ENCODE measurements around the gene ADK.

The ADK gene

DNA sequence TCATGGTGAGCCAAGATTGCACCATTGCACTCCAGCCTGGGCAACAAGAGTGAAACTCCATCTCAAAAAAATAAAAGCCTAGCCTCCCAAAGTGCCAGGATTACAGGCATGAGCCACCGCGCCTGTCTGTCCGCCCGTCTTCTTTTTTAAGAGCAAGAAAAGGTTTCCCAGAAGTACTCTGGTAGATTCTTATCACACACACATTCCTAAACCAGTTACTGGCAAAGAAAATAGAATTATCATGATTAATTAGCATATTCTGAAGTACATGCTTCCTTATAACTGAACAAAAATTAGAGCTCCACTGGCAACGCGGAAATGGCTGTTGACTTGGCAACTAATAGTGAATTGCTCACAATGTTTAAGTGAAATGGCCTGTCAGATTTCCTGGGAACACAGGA lies 87.0 kb downstream of the ADK start:
- no peak for DNase-seq (ENCODE audit: low read depth)

DNA sequence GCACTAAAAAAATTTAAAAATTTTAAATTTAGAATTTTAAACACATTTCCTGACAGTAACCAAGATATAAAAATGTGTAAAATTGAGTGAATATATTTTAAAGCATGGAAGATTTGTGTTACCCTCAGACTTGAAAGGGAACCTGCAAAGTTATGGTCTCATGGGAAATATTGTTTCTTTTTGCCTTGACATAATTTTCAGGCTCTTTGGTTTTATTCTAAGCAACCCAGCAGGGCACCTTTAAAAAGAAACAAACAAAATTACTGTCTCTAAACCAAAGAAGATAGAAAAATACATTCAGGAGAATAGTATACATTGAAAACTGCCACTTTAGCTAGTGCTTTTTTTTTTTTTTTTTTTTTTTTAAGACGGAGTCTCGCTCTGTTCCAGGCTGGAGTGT lies 87.5 kb downstream of the ADK start:
- DNase-seq (ENCODE audit: low read depth) = no peak

DNA sequence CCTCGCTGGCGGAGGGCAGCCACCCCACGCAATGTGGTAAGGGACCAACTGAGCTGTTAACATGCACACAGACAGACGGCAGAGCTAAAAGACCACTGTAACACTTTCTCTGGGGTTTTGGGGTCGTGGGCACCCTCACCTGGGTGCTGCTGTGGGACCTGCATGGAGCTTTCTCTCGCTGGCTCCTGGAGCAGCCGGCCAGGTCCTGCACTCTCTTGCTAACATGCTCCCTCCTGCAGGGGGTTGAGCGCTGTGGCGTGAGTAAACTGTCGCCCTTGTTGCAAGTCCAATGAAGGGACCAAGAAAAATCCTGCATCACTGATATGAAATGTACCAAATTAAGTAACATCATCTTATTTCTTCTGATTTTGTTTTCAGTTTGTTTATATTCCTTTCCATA lies 92.0 kb downstream of the ADK start:
- no peak for DNase-seq (ENCODE audit: low read depth)

DNA sequence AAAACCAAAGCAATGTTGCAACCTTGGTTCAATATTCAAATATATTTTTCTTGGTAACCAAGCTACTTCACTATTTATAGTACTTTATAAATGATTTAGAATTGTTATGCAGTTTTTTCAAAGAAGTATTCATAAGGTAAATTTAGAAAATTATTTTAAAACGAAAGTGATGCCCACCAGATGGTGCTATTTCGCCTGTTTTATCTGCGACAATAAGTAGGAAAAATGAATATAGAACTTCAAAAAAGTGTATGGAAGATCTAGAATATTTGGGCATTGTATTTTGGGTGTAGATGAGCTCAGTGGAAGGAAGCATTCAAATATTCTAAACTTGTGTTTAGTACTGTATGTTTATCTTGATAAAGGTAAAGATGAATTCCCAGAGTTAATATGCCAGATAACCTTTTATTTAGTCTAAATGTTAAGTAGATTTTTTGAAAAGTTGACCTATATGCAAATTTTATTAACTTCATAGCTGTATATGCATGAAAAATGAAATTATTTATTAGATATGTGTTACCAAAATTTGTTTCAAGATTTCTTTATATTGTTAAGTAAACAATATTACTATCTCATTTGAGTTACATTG lies 93.2 kb downstream of the ADK start:
- DNase-seq (ENCODE audit: low read depth) = peak; percentile 52

DNA sequence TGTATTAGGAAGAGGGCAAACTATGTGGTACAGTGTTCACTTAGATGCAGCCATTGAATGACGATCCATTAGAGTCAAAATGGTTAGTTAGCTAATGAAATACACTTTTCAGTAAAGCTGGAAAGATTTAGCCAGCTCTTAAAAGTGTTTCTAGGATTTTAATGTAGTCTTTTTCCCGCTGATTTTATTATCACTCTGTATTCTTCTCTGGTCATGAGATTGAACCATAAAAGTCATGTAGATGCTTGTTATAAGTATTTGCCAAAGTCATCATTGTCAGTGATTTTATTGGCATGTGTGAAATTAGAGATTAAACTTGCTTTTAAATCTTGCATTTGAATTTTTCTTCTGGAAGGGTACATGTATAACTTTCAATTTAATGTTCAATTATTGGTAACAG lies 93.8 kb downstream of the ADK start:
- no peak for DNase-seq (ENCODE audit: low read depth)

DNA sequence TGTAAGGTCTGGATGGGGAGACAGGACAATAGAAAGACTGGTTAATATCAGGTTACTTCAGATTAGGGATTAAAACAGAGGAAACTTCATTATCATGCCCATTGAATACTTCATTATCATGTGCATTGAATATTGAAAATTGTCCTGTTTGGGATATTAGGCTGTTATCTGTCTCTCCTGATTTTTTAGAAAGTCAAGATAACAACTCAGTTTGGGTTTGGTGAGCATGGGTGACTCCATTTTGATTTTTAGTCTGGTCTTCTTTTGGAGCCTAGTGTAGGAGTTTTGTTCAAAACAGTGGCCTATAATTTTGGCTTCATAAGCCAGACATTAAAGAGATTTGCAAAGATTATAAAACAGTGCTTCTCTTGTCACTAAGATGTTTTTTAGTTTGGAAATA lies 95.5 kb downstream of the ADK start:
- DNase-seq (ENCODE audit: low read depth) = no peak

DNA sequence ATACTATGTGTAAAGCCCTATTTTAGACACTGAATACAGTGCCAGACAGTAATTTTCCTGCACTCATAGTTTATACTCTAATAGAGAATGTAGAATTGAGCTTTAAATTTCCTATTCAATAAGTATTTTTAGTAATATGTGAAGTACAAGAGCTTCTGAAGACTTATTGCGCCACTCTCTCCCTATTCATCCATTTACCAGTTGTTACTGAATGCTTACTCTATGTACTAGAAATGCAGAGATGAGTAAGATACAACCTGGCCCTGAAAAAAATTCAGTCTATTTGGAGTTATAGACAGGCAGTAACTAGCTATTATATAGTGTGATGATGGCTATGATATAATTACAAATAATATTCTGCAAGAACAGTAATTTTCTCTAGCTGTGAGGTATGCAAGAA lies 98.8 kb downstream of the ADK start:
- DNase-seq (ENCODE audit: low read depth) = peak; percentile 19

DNA sequence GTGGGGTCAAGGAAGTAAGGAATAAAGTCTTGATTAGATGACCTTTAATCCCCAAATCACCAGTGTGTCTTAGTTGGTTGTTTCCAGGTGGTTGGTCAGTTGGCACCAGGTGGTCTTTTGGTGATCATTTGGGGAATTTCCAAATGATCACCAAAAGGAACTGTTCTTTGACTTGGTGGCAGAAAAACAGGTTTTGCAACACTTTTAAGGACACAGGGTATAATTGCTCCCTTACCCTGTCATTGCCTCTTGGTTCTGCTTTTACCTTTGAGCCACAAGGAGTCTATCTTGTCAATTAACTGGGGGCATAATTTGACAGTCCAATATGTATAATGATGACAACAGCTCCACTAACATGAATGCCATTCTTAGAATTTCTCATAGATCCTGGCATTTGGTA lies 104.2 kb downstream of the ADK start:
- no peak for DNase-seq (ENCODE audit: low read depth)

DNA sequence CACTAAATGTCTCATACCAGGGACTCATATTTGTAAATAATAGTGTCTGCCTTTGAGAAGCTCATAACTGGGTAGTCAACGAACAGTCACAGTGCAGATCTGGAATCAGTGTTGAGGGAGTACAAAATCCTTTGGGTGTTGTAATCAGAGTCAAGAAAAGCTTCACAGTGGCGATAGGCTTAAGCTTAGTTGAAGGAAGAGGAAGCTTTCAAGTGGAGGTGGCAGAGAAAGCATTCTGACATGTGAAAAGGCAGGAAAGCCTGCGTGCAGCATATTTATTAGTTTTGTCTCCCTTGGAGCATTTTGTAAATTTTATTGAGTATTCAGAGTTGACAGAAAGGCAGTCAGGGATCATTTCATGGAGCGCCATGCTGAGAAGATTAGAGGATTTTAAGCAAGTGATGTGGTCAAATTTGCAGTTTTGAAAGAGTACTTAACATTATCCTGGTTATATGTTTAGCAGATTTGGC lies 104.9 kb downstream of the ADK start:
- no peak for DNase-seq (ENCODE audit: low read depth)

DNA sequence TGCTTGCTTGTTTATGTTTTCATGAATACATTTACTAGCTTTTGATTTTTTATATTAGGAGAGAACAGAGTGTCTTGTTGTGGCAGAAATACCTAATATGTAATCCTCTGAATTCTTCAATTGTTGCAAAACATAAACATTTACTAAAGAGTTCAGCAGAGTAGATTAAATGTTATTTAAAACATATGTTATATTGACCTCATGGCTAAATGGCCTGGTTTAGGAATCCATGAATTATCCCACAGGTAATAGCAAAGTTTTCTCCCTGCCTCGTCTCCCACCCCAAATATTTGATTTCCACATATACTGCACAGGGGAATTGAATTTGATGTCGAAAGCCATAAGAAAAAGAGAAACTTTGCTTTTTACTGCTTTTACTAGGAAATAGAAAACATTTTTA lies 111.8 kb downstream of the ADK start:
- peak; percentile 76 for DNase-seq (ENCODE audit: low read depth)

DNA sequence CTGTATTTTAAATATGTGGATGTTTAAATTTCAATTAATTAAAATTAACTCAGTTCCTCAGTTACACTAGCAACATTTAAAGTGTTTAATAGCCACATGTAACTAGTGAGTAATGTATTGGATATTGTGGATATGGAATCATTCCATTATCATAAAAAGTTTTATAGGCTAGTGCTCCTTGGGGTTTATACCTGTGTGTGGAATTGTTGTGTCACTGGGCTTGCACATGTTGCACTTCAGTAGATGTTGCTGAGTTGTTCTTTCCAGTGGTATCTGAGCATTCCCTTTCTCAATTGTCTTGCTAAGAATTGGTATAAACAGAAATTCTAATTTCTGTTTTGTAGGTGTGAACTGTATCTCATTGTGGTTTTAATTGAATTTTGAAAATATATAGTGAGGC lies 113.0 kb downstream of the ADK start:
- no peak for DNase-seq (ENCODE audit: low read depth)

DNA sequence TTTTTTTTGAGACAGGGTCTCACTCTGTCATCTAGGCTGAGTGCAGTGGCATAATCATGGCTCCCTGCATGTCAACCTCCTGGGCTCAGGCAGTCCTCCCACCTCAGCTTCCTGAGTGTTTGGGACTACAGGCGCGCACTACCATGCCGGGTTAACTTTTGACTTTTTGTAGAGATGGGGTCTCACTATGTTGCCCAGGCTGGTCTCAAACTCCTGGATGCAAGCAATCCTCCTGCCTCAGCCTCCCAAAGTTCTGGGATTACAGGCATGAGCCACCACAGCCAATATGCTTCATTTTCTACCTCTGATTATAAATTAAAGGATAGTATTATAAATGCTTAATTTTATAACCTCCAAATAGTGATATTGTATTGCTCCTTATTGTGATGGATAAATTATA lies 121.3 kb downstream of the ADK start:
- DNase-seq (ENCODE audit: low read depth) = no peak

DNA sequence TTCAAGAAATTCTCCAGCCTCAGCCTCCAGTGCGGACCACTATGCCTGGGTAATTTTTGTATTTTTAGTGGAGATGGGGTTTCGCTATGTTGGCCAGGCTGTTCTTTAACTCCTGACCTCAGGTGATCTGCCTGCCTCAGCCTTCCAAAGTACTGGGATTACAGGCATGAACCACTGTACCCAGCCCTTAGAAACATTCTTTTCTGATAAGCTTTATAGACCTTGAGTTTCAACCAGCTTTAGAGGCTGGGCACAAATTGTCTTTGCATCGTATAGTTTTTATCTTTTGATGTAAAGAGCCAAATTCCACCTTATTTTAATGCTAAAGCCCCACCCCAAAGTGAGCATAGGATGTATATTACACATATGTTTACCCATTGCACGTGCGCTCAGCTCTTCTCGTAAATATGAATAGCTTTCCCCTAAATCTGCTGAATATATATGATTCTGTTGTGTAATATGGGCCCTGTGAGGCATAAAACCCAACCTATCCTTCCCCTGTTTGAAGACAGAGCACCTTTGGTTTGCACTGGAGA lies 124.8 kb downstream of the ADK start:
- no peak for DNase-seq (ENCODE audit: low read depth)

DNA sequence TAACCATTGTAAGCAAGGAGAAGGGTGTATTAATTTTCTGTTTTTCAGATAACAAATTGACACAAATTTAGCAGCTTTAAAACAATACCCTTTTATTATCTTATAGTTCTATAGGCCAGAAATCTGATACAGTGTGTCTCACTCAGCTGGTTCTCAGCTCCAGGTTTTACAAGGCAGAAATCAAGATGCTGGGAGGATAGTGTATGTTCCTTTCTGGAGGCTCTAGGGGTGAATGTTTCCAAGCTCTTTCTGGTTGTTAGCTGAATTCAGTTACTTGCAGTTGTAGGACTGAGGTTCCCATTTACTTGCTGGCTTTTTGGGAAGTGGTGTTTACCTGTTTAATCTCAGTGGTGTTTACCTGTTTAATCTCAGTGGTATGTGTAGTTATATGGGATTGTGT lies 125.4 kb downstream of the ADK start:
- no peak for DNase-seq (ENCODE audit: low read depth)

DNA sequence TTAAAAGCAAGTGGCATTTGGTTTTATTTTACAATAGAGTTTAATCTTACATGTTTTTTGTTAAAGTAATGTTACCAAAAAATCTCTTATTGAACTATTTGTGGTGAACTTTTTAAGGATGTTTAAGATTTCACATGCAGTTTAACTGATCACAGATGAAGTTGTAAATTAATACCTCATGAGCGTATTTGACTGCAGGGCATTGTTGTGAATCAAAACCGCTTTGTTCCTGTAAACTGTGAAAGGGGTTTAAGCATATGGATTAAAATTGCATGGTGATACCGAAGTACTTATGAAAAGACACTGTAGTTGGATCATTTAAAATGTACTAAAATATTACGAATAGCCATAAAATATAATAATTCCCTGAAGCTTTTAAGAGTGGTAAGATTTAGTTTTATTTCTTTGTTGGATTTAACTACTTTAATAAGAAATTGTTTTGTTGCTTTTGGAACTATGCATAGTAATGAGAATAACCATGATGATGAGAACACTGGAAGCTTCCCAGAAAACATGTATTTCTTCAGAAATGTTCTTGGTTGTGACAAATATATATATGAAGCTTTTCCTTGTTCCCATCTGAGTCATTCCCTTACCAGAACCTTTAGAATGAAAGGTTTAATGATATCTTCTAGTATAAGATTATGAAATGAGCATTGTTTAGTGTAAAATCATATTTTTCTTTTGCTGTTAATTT lies 131.3 kb downstream of the ADK start:
- DNase-seq (ENCODE audit: low read depth) = peak; percentile 93

DNA sequence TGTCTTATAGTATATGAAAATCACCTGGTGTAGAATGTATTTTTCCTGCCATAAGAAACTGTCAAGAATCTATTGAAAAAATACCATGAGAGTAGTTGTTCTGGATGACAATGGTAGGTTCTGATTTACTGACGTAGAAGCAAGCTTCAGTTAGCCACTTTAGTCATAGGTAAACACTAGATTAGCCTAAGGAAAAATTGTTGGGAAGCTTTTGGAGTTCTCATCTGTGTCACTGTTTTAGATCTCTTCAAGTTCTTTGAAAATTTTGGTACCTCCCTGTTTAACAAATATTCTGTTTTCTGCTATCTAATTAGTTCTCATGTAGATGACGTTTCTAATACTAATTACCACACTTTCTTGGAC lies 131.8 kb downstream of the ADK start:
- peak; percentile 70 for DNase-seq (ENCODE audit: low read depth)

DNA sequence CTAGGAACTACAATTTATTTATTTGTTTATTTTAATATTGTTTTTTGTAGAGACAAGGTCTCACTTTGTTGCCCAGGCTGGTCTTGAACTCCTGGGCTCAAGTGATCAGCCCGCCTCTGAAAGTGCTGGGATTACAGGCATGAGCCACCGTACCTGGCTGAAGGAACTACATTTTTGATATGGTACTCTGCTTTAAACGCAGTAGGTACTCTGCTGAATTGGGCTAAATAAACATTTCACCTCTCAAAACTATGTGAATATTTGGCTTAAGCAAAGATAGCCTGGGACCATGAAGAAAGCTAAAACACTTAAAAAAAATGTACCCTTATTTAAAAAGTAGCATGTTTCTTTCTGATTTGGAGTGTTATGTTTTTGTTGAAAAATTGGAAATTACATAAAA lies 138.2 kb downstream of the ADK start:
- no peak for DNase-seq (ENCODE audit: low read depth)

DNA sequence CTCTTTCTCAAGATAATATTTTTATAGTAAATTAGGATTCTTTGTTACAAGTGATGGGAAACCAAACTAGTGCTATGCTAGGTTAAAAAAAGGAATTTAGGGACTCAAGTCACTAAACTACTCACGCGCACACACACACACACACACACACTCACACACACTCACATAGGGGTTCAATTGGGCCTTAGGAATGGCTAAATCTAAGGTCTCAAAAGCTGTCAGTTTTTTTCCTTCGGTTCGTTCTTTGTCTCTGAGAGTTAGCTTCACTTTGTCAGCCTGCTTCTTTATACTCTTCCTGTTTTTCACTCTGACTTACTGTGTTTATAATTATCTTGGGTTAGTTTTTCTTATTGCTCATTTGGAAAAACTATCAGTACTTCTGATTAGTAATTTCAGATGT lies 138.9 kb downstream of the ADK start:
- peak; percentile 17 for DNase-seq (ENCODE audit: low read depth)

DNA sequence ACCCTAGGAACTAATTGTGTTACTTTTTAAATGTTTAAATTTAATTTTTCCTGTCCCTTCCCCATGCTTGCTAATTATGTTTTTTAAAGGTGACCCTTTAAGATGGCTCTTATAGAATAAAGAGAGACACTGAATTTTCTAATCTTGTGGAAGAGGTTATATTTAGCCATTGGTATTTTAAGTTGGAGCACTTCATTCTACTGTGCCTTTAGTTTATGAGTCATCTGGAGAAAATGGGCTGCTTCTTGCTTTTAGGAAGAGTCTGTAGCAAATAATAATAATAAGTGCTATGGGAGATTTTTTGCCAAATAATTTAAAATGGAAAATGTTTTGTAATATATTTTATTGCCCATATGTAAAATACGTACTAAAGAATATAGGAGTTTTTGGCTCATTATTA lies 139.7 kb downstream of the ADK start:
- DNase-seq (ENCODE audit: low read depth) = peak; percentile 75

DNA sequence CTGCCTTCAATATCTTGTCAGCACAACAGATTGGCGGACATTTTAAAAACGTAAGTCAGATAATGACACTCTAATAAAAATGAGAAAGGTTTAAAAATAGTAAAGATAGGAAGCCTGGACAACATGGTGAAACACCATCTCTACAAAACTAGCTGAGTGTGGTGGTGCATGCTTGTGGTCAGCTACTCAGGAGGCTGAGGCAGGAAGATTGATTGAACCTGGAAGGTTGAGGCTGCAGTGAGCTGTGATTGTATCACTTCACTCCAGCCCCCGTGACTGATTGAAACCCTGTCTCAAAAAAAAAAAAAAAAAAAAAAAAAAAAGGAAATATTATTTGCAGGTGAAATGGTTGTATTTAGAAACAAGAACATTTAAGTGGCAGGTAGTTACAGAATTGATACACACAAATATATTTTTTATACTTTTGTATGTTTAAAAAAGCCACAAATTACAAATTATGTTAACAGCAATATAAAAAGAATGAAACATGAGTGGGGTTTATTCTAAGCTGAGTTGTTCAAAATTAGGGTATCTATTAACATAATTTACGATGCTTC lies 141.9 kb downstream of the ADK start:
- no peak for DNase-seq (ENCODE audit: low read depth)

DNA sequence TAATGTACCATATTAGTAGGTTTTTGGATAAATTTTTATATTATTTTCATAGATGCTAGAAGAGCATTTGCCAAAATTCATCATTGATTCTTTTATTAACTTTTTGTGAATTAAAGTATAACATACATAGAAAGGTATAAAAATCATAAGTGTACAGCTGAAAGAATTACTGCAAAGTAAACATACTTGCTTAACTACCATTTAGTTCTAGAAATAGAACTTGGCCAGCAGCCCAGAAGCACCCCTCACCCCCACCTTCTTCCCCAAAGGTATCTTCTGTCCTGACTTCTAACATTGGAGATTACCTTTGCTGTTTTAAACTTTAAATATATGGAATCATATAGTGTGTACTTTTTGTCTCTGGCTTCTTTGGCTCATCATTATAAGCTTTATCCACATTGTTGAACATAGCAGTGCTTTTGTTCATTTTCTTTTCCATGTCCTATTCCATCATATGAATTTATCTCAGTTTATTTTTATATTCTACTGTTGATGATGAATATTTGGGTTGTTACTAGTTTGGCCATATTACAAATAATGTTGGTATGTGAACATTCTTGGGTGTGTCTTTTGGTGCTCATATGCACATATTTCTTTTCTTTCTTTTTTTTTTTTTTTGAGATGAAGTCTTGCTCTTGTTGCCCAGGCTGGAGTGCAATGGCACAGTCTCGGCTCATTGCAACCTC lies 142.8 kb downstream of the ADK start:
- peak; percentile 86 for DNase-seq (ENCODE audit: low read depth)

DNA sequence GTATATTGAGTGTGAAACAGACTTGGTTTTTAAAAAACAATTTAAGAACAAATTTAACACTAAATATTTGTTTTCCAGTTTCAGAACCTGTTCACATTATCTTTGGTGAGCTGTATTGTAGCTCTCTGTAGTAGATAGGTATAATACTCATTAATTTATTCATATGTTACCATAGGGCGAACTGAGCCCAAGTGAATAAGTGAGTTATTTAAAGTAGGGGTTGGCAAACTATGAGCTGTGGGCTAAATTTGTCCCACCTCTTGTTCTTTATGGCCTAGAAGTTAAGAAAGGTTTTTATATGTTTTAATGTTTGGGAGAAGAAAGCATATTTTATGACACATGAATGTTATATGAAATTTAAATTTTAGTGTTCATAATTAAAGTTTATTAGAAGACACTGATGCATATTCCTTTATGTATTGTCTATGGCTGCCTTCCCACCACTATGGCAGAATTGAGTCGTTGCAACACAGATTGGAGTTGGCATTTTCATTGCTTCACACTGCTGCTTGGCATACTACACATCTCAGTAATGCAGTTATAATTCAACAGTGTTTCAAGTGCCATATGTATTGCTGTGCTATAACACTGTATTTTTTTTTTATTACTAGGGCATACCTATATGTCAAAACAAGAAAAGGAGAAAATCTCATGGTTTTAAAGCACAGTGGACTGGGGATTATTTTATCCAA lies 146.5 kb downstream of the ADK start:
- DNase-seq (ENCODE audit: low read depth) = peak; percentile 76

Data from fibroblast of gingiva (primary cell).